Suppressor macrophage treated with lipopolysaccharide for 4 hours (primary cell): ENCODE results near the gene NOD2.

ENCODE experiments used
- DNase-seq: peaks from one replicate; pipeline ENCODE4 v3.0.0-alpha.2; 2020

NOD2 gene

GRCh38 chr16:50718061-50718760 lies 24.8 kb downstream of the NOD2 start:
- no peak for DNase-seq

- no peak for DNase-seq
These were observed 25.5 kb downstream of the NOD2 start for GRCh38 chr16:50718761-50719400.

- DNase-seq: peak; percentile 27
These were observed 26.3 kb downstream of the NOD2 start for GRCh38 chr16:50719401-50720337.

- no peak for DNase-seq
These were observed 28.4 kb downstream of the NOD2 start for GRCh38 chr16:50721549-50722404.

GRCh38 chr16:50722405-50722737 lies 29.0 kb downstream of the NOD2 start:
- DNase-seq: no peak

GRCh38 chr16:50722960-50723359 lies 29.6 kb downstream of the NOD2 start:
- DNase-seq: no peak

- no peak for DNase-seq
These were observed 30.9 kb downstream of the NOD2 start for GRCh38 chr16:50724306-50724705.

GRCh38 chr16:50731130-50731988 lies 38.0 kb downstream of the NOD2 start:
- peak; percentile 48 for DNase-seq

- DNase-seq: no peak
These were observed 38.8 kb downstream of the NOD2 start for GRCh38 chr16:50731989-50732832.

GRCh38 chr16:50733468-50733867 lies 40.1 kb downstream of the NOD2 start:
- DNase-seq: no peak

- DNase-seq: peak; percentile 96
These were observed 42.3 kb downstream of the NOD2 start for GRCh38 chr16:50735629-50736122.

GRCh38 chr16:50736448-50736847 lies 43.0 kb downstream of the NOD2 start:
- no peak for DNase-seq

- DNase-seq: peak; percentile 46
These were observed 44.1 kb downstream of the NOD2 start for GRCh38 chr16:50737420-50737959.

GRCh38 chr16:50739031-50739430 lies 45.6 kb downstream of the NOD2 start:
- DNase-seq: no peak

- peak; percentile 82 for DNase-seq
These were observed 47.3 kb downstream of the NOD2 start for GRCh38 chr16:50740736-50741135.

GRCh38 chr16:50741225-50741780 lies 47.9 kb downstream of the NOD2 start:
- no peak for DNase-seq

GRCh38 chr16:50741781-50742575 lies 48.6 kb downstream of the NOD2 start, which contains the start of gene CYLD:
Gene CYLD (plus strand): TSS chr16:50742086. CDS start chr16:50749699, 7,613 bp downstream.
- peak; percentile 100 for DNase-seq

GRCh38 chr16:50742576-50743200 lies 49.3 kb downstream of the NOD2 start:
- DNase-seq: peak; percentile 68
